Stimulated activated CD8-positive, alpha-beta memory T cell treated with anti-CD3 and anti-CD28 coated beads, Interleukin-15, amount 100 ng/mL, for 48 hours (primary cell): ENCODE results near the gene RNPC3.
"Not testable (repeated sequence)": the region's sequence is repeated elsewhere in the genome, so short reads cannot be mapped to it uniquely, and the experiment has no call there.

Source experiments
- DNase-seq, 2 donors: peaks; one replicate each; pipeline ENCODE4 v3.0.0-alpha.2; 2020; ENCODE audit warnings: low read depth in 2 of 2

RNPC3 gene

GRCh38 chr1:103560427-103560826 lies 34.9 kb downstream of the RNPC3 start:
- no peak for DNase-seq

- DNase-seq: not testable (repeated sequence)
Measured at GRCh38 chr1:103561124-103561523, 35.6 kb downstream of the RNPC3 start.

- DNase-seq: no peak
Measured at GRCh38 chr1:103561643-103562395, 36.3 kb downstream of the RNPC3 start.

GRCh38 chr1:103563056-103563455 lies 37.6 kb downstream of the RNPC3 start:
- no peak for DNase-seq

GRCh38 chr1:103569493-103569892 lies 44.0 kb downstream of the RNPC3 start:
- no peak for DNase-seq

GRCh38 chr1:103571289-103571688 lies 45.8 kb downstream of the RNPC3 start, which contains the start of gene AMY2B:
TSS of gene AMY2B (plus strand) at chr1:103571589. CDS start at chr1:103571603, 14 bp downstream.
- not testable (repeated sequence) for DNase-seq

GRCh38 chr1:103576065-103576464 lies 50.6 kb downstream of the RNPC3 start:
- DNase-seq: no peak

- not testable (repeated sequence) for DNase-seq
Measured at GRCh38 chr1:103576784-103577183, 51.3 kb downstream of the RNPC3 start.

GRCh38 chr1:103582464-103582863 lies 57.0 kb downstream of the RNPC3 start:
- no peak for DNase-seq

GRCh38 chr1:103583887-103584286 lies 58.4 kb downstream of the RNPC3 start:
- DNase-seq: no peak

- DNase-seq: no peak
Measured at GRCh38 chr1:103584537-103584936, 59.0 kb downstream of the RNPC3 start.

GRCh38 chr1:103602740-103603139 lies 77.2 kb downstream of the RNPC3 start:
- not testable (repeated sequence) for DNase-seq
